ENCODE data around the gene POLA1. TPM values are rescaled to one million over a fixed set of nuclear protein-coding genes. Genes with fewer than 3 reads are reported as not detected.

Gene POLA1
- total RNA-seq, 6 experiments from 2014 or later, result 2.0 to 4.5 (median 2.8) TPM

DNA sequence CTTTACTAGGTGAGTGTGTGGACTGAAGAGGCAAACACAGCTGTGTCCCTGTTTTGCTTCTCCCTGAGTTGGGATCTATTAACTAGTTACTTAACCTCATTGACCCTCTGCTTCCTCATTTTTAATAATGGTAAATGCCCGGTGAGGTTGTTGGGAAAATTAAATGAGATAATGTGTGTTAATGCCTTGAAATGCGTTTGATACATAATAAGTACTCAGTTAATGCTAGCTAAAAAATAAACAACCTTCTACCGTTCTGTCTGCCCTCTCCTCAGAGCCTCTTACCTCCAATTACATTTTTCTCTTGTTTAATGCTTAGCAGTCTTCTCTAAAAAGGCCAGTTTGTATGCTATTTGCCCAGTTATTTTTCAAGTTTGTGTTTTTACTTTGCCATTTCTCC is 70.3 kb downstream of the POLA1 start:
- WGBS (ENCODE audit: insufficient coverage, low coverage, low lambda C conversion rate, missing lambda C conversion rate), result 40% methylated on average over 3 of the region's 3 CpGs
- intact Hi-C loops (cut with DNase I), result no loop called here
- no peaks in the 10 kb centered on the region for H3K27me3 ChIP-seq
- H3K4me3 ChIP-seq, result no peak overlapping the region
- no peaks in the 10 kb centered on the region for H3K9me3 ChIP-seq
- no peak for DNase-seq
- H3K36me3 ChIP-seq, result no peaks in the 10 kb centered on the region
- H3K27ac ChIP-seq, result no peak overlapping the region
- no peaks in the 10 kb centered on the region for H3K4me1 ChIP-seq
- TF ChIP-seq, protein P1, sequence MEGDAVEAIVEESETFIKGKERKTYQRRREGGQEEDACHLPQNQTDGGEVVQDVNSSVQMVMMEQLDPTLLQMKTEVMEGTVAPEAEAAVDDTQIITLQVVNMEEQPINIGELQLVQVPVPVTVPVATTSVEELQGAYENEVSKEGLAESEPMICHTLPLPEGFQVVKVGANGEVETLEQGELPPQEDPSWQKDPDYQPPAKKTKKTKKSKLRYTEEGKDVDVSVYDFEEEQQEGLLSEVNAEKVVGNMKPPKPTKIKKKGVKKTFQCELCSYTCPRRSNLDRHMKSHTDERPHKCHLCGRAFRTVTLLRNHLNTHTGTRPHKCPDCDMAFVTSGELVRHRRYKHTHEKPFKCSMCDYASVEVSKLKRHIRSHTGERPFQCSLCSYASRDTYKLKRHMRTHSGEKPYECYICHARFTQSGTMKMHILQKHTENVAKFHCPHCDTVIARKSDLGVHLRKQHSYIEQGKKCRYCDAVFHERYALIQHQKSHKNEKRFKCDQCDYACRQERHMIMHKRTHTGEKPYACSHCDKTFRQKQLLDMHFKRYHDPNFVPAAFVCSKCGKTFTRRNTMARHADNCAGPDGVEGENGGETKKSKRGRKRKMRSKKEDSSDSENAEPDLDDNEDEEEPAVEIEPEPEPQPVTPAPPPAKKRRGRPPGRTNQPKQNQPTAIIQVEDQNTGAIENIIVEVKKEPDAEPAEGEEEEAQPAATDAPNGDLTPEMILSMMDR (IDR thresholded peaks at IDR 0.05), result no peak
- no peak for TF ChIP-seq POLR2A (IDR thresholded peaks at IDR 0.05)
- no peak for ATAC-seq

DNA sequence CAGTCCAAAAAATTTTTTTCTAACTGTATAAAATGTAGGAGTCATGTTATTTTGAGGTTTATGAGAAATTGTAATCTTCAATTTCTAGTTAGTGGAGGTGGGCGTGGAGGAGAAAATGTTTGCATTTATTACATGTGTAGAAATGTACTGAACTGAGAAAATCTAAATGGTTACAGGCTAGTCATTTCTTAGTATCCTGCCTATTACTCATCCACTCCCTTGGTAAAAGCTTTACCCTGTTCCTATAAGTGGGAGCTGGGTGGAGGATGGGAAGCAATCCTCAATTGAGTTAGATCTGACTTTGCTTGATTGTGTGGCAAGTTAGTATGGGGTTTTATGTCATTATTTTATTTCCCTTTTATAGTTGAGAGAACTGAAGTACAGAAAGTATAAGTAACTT is 73.8 kb downstream of the POLA1 start:
- DNase-seq (no peak), ATAC-seq (no peak)
- TF ChIP-seq, protein P1 (IDR thresholded peaks at IDR 0.05), result no peak
- no peak for TF ChIP-seq POLR2A (IDR thresholded peaks at IDR 0.05)
- Histone ChIP-seq H3K4me1 (no peaks in the 10 kb centered on the region), H3K27ac (no peak overlapping the region), H3K4me3 (no peak overlapping the region), H3K27me3 (no peaks in the 10 kb centered on the region), H3K9me3 (no peaks in the 10 kb centered on the region), H3K36me3 (no peaks in the 10 kb centered on the region)
- intact Hi-C loops (cut with DNase I), result no loop called here
- WGBS (ENCODE audit: insufficient coverage, low coverage, low lambda C conversion rate, missing lambda C conversion rate), result 69% methylated on average over 1 of the region's 1 CpG

DNA sequence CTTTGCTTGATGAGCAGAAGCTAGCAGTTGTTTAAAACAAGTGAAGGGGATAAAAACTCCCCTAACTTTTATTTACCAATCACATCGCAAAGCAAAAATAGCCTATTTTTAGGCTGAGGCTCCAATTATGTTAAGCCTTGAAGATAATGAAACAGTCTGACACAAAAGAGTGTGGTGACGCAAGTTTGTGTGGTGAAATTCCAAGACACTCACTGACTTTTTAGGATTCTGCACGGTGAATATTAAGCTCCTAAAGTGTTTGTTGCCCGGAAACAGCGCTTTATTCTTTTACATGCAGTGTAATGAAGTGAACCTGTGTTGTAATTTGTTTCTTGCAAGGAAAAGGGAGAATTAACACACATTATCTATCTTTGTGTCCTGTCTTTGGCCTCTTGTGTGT is 74.8 kb downstream of the POLA1 start:
- DNase-seq (no peak), ATAC-seq (no peak)
- Histone ChIP-seq H3K4me3 (no peak overlapping the region), H3K9me3 (no peaks in the 10 kb centered on the region), H3K27me3 (no peaks in the 10 kb centered on the region), H3K4me1 (no peaks in the 10 kb centered on the region), H3K27ac (no peak overlapping the region), H3K36me3 (no peaks in the 10 kb centered on the region)
- TF ChIP-seq POLR2A (IDR thresholded peaks at IDR 0.05), result no peak
- TF ChIP-seq, protein P1 (IDR thresholded peaks at IDR 0.05), result no peak
- 73% methylated on average over 5 of the region's 5 CpGs for WGBS (ENCODE audit: insufficient coverage, low coverage, low lambda C conversion rate, missing lambda C conversion rate)
- intact Hi-C loops (cut with DNase I), result no loop called here

DNA sequence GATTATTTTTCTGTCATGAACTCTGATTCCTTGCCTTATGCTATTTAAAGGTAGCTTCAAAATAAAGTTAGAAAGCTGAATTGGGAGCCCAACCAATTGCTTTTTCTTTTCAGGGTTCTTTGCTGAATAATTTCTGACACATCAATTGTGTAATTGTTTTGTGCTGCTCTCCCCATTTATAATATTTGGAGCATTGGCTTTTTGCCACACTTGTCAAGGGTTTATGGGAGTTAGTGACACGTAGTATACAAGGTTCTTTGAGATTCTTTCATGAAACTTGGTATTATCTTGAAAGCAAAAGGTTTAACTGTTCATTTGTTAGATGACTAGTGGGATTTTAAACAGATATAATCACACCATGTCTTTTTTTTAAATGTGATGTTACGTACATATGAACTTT is 80.9 kb downstream of the POLA1 start:
- H3K9me3 ChIP-seq, result no peaks in the 10 kb centered on the region
- TF ChIP-seq, protein P1 (IDR thresholded peaks at IDR 0.05), result no peak
- TF ChIP-seq POLR2A (IDR thresholded peaks at IDR 0.05), result no peak
- H3K4me1 ChIP-seq, result peaks cover 0 to 3% (median 0%) of the 10 kb centered on the region in 4 donors
- ATAC-seq (no peak), DNase-seq (no peak)
- H3K4me3 ChIP-seq, result no peak overlapping the region
- WGBS (ENCODE audit: insufficient coverage, low coverage, low lambda C conversion rate, missing lambda C conversion rate), result 66% methylated on average over 2 of the region's 2 CpGs
- H3K36me3 ChIP-seq, result no peaks in the 10 kb centered on the region
- no peak overlapping the region for H3K27ac ChIP-seq
- H3K27me3 ChIP-seq, result no peaks in the 10 kb centered on the region
- intact Hi-C loops (cut with DNase I), result no loop called here

DNA sequence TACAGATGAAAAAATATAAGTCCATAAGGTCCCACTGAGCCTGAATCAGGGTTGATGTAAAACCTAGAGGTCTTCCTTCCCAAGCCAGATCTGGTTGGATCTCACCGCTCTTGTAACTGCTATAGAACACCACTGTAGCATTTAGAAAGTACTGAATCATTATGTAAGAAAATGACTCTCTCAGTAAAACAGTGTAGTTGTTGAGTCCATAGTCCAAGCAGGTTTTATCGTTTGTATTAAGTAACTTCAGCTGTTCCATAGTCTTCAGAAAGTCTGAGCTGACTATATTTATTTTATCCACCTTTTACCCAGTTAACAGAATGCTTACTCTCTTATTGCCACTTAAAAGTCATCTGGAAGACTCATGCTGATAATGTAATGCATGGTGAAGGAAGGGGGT is 82.2 kb downstream of the POLA1 start:
- no peaks in the 10 kb centered on the region for H3K27me3 ChIP-seq
- H3K4me3 ChIP-seq, result no peak overlapping the region
- H3K9me3 ChIP-seq, result no peaks in the 10 kb centered on the region
- intact Hi-C loops (cut with DNase I), result no loop called here
- H3K4me1 ChIP-seq, result peaks cover 0 to 3% (median 0%) of the 10 kb centered on the region in 4 donors
- H3K27ac ChIP-seq, result no peak overlapping the region
- no peak for TF ChIP-seq POLR2A (IDR thresholded peaks at IDR 0.05)
- TF ChIP-seq, protein P1 (IDR thresholded peaks at IDR 0.05), result no peak
- DNase-seq, result no peak
- 56% methylated on average over 2 of the region's 2 CpGs for WGBS (ENCODE audit: insufficient coverage, low coverage, low lambda C conversion rate, missing lambda C conversion rate)
- peak; percentile 47 to 79 (median 60) for ATAC-seq
- no peaks in the 10 kb centered on the region for H3K36me3 ChIP-seq
